ENCODE data around the gene DENND4B. TPM values are rescaled to one million over a fixed set of nuclear protein-coding genes. Genes with fewer than 3 reads are reported as not detected.

DENND4B gene
- total RNA-seq, 1 donor from 2014 or later, result 70.7 TPM

GRCh38 chr1:153978274-153978909, 31.9 kb upstream of the DENND4B start:
- H3K36me3 Mint-ChIP-seq, result peaks cover 24% of the 10 kb centered on the region
- peaks cover 17% of the 10 kb centered on the region for H3K4me1 Mint-ChIP-seq (ENCODE audit: unreplicated experiment)
- no peak for DNase-seq (ENCODE audit: extremely low spot score, unreplicated experiment)
- H3K27me3 Mint-ChIP-seq, result no peaks in the 10 kb centered on the region
- peak overlapping the region; percentile 95 for H3K27ac Mint-ChIP-seq
- no peaks in the 10 kb centered on the region for H3K9me3 Mint-ChIP-seq
- H3K4me3 Mint-ChIP-seq, result peak overlapping the region; percentile 99
- no peak for TF ChIP-seq CTCF (conservative IDR thresholded peaks at IDR 0.05)

- peak; percentile 42 for TF ChIP-seq CTCF (conservative IDR thresholded peaks at IDR 0.05)
- H3K27me3 Mint-ChIP-seq, result no peaks in the 10 kb centered on the region
- peak within 1 kb of the TSS; percentile 99 for H3K4me3 Mint-ChIP-seq
- DNase-seq (ENCODE audit: extremely low spot score, unreplicated experiment), result peak; percentile 82
- peaks cover 17% of the 10 kb centered on the region for H3K4me1 Mint-ChIP-seq (ENCODE audit: unreplicated experiment)
- H3K9me3 Mint-ChIP-seq, result no peaks in the 10 kb centered on the region
- peak within 1 kb of the TSS; percentile 95 for H3K27ac Mint-ChIP-seq
- H3K36me3 Mint-ChIP-seq, result peaks cover 20% of the 10 kb centered on the region
Observed at GRCh38 chr1:153977250-153978240, 31.0 kb upstream of the DENND4B start, which contains the start of gene JTB. TSS of gene JTB (minus strand) at chr1:153977674. CDS start at chr1:153977252, 422 bp downstream.

DNA sequence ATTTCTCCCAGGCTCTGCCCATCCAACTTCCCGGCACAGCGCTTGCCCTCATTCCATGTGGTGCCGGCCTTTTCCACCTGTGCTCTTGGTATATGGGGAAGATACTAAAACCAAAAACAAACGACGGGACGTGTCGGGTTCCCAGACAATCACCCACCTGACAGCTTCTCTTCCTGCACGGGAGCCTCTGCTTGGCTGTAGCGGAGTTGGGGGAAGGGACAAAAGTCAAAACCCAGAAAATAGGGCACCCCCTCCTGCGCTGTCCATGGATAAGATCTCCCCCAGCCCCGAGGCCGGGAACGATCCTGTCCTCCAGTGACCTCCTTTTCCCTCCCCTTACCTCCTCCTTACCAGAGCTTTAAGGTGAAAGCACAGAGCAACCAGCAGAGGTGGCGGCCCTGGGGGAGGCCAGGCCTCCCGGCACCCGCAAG, 30.3 kb upstream of the DENND4B start:
- Mint-ChIP-seq H3K27me3 (no peaks in the 10 kb centered on the region), H3K36me3 (peaks cover 17% of the 10 kb centered on the region), H3K9me3 (no peaks in the 10 kb centered on the region), H3K4me3 (peak overlapping the region; percentile 99), H3K27ac (peak overlapping the region; percentile 95), H3K4me1 (ENCODE audit: unreplicated experiment) (peaks cover 17% of the 10 kb centered on the region)
- TF ChIP-seq CTCF (conservative IDR thresholded peaks at IDR 0.05), result no peak
- no peak for DNase-seq (ENCODE audit: extremely low spot score, unreplicated experiment)

DNA sequence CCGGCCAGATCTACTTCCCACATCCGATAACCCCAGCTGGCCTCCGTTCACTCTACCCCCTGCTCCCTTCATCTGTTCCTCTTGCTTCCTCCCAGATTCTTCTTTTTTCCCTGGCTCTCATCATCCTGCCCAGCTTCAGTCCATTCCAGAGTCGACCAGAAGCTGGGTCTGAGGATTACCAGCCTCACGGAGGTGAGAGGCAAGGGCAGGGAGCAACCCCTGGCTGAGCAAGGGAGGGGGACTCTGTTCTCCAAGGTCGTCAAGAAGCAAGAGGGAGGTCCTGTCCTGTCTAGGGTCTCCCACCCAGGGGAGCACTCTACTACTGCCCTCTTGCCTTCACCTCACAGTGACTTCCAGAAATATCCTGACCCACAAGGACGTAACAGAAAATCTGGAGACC, 27.0 kb upstream of the DENND4B start:
- no peaks in the 10 kb centered on the region for H3K9me3 Mint-ChIP-seq
- no peak for DNase-seq (ENCODE audit: extremely low spot score, unreplicated experiment)
- TF ChIP-seq CTCF (conservative IDR thresholded peaks at IDR 0.05), result no peak
- peaks cover 13% of the 10 kb centered on the region for H3K36me3 Mint-ChIP-seq
- no peaks in the 10 kb centered on the region for H3K27me3 Mint-ChIP-seq
- H3K27ac Mint-ChIP-seq, result peak overlapping the region; percentile 43
- H3K4me1 Mint-ChIP-seq (ENCODE audit: unreplicated experiment), result peaks cover 16% of the 10 kb centered on the region
- peak overlapping the region; percentile 36 for H3K4me3 Mint-ChIP-seq

GRCh38 chr1:153973071-153973470, 26.6 kb upstream of the DENND4B start:
- H3K36me3 Mint-ChIP-seq, result peaks cover 13% of the 10 kb centered on the region
- TF ChIP-seq CTCF (conservative IDR thresholded peaks at IDR 0.05), result no peak
- no peaks in the 10 kb centered on the region for H3K9me3 Mint-ChIP-seq
- H3K27me3 Mint-ChIP-seq, result no peaks in the 10 kb centered on the region
- peak overlapping the region; percentile 36 for H3K4me3 Mint-ChIP-seq
- H3K27ac Mint-ChIP-seq, result peak overlapping the region; percentile 43
- no peak for DNase-seq (ENCODE audit: extremely low spot score, unreplicated experiment)
- peaks cover 15% of the 10 kb centered on the region for H3K4me1 Mint-ChIP-seq (ENCODE audit: unreplicated experiment)
